ENCODE results near the gene AK5.

GRCh38 chr1:77550135-77550534 is 268.3 kb downstream of the AK5 start:
- TF ChIP-seq CTCF (IDR thresholded peaks at IDR 0.05) (no peak), POLR2A (IDR thresholded peaks at IDR 0.05) (no peak)
